Right lobe of liver (tissue), 6 donors: ENCODE results near the gene GSTM4. TPM values are rescaled to one million over a fixed set of nuclear protein-coding genes. Genes with fewer than 3 reads are reported as not detected.

Experiments
- ATAC-seq, 4 donors: fragments of 200-7000 bp; cut with Tn5 transposase; one replicate each; pipeline ENCODE4 v1.9.1; 2020; ENCODE audit warnings: mild to moderate bottlenecking in 4 of 4, moderate library complexity in 4 of 4
- DNase-seq, 3 donors: peaks; one replicate each; pipeline ENCODE4 v3.0.0-alpha.2; 2020
- H3K27ac ChIP-seq, 3 donors: fragments of 200-600 bp; one replicate each; pipeline ENCODE4 v1.8.0; 2022
- H3K27me3 ChIP-seq, 2 donors: fragments of 200-600 bp; one replicate each; pipeline ENCODE4 v1.8.0; 2022
- H3K36me3 ChIP-seq, 4 donors: fragments of 200-600 bp; sonication (generic) in 1 of 4; one replicate each; pipeline versions ENCODE4 v1.5.1 to v1.8.0; 2017 to 2022; ENCODE audit warnings: control low read depth in 1 of 4
- H3K4me1 ChIP-seq, 4 donors: fragments of 200-600 bp; sonication (generic) in 1 of 4; one replicate each; pipeline versions ENCODE4 v1.5.1 to v1.8.0; 2017 to 2022; ENCODE audit warnings: control low read depth in 1 of 4
- H3K4me3 ChIP-seq, 3 donors: fragments of 200-600 bp; one replicate each; pipeline ENCODE4 v1.8.0; 2022
- H3K9me3 ChIP-seq, 4 donors: fragments of 200-600 bp; sonication (generic) in 1 of 4; one replicate each; pipeline versions ENCODE4 v1.5.1 to v1.8.0; 2017 to 2022; ENCODE audit warnings: control low read depth in 1 of 4
- CTCF ChIP-seq, 4 donors: fragments of 200-600 bp in 3 of 4; fragments of 450-650 bp in 1 of 4; IDR thresholded peaks; one replicate each; pipeline versions ENCODE4 v1.5.1 to v1.8.0; 2016 to 2022; ENCODE audit warnings: antibody characterized with exemption in 4 of 4, mild to moderate bottlenecking in 2 of 4
- POLR2A ChIP-seq: fragments of 450-650 bp; IDR thresholded peaks from one replicate; pipeline ENCODE4 v1.6.1; 2017; ENCODE audit warnings: antibody characterized with exemption, mild to moderate bottlenecking
- WGBS: methylation state at CpG from one replicate; pipeline ENCODE4 v1.1.6; 2018; ENCODE audit warnings: low coverage, low lambda C conversion rate; ENCODE audit not compliant: insufficient coverage; ENCODE audit errors: missing lambda C conversion rate; 5-methylcytosine and 5-hydroxymethylcytosine counted together
- intact Hi-C, 2 donors: fragments of 100-400 bp; cut with DNase I; formaldehyde crosslinking; loops; one replicate each; pipeline versions ENCODE4 v1.11.2 to v1.14.1; 2022
- total RNA-seq, 6 experiments: library from RNA; depleted of rRNA in 2 of 6; stranded (reverse); fragments of >200 nt in 2 of 6; fragmentation: NEBNext Ultra II Directional in 3 of 6; extraction: Animal tissue kit (Norgen Biotek cat#: 25700) in 3 of 6; gene quantifications; one replicate each; pipeline versions ENCODE4 v1.1.0 to v1.2.4, GENCODE V29; 2016 to 2023
- donor health status: DM: no; HTN: yes; CAD: no.
- donor health status: DM: no; HTN: no; CAD: no.
- donor health status: DM: no; HTN: no; CAD: no.
- donor health status: DM: no; HTN: yes; CAD: no.
- donor health status: DM: no; HTN: yes; CAD: no.

Gene GSTM4
- total RNA-seq, 6 experiments from 2014 or later: 18.5 to 32.1 (median 23.8) TPM

GRCh38 chr1:109627692-109628399 is 28.1 kb upstream of the GSTM4 start:
- H3K27me3 ChIP-seq: no peaks in the 10 kb centered on the region
- no peak overlapping the region for H3K27ac ChIP-seq
- H3K4me1 ChIP-seq: peaks cover 0 to 7% (median 0%) of the 10 kb centered on the region in 4 donors
- 60% methylated on average over 1 of the region's 23 CpGs for WGBS
- ATAC-seq (no peak), DNase-seq (no peak)
- H3K36me3 ChIP-seq: peaks cover 0 to 38% (median 13%) of the 10 kb centered on the region in 4 donors
- intact Hi-C loops: loop anchor here (5.0 to 10.0 kb wide), 2 partner anchors 83 to 86 kb away; partner anchors contain the start of gene GNAI3 (in 1 of the 2)
- no peak overlapping the region for H3K4me3 ChIP-seq
- H3K9me3 ChIP-seq: no peaks in the 10 kb centered on the region
- TF ChIP-seq CTCF (IDR thresholded peaks at IDR 0.05) (no peak), POLR2A (no peak)

GRCh38 chr1:109628540-109629321 is 27.2 kb upstream of the GSTM4 start:
- no peaks in the 10 kb centered on the region for H3K9me3 ChIP-seq
- H3K27me3 ChIP-seq: no peaks in the 10 kb centered on the region
- intact Hi-C loops: loop anchor here (5.0 to 10.0 kb wide), 2 partner anchors 84 to 86 kb away; partner anchors contain the start of gene GNAI3 (in 1 of the 2)
- H3K27ac ChIP-seq: no peak overlapping the region
- DNase-seq (peak in 1 of 3 donors; percentile 55), ATAC-seq (no peak)
- H3K36me3 ChIP-seq: peaks cover 0 to 38% (median 13%) of the 10 kb centered on the region in 4 donors
- H3K4me3 ChIP-seq: no peak overlapping the region
- no peaks in the 10 kb centered on the region for H3K4me1 ChIP-seq
- 82% methylated on average over 10 of the region's 23 CpGs for WGBS
- TF ChIP-seq CTCF (IDR thresholded peaks at IDR 0.05) (no peak), POLR2A (no peak)

- WGBS: 100% methylated on average over 2 of the region's 10 CpGs
- ATAC-seq (no peak), DNase-seq (no peak)
- H3K27ac ChIP-seq: no peak overlapping the region
- H3K4me3 ChIP-seq: no peak overlapping the region
- no peaks in the 10 kb centered on the region for H3K9me3 ChIP-seq
- H3K4me1 ChIP-seq: no peaks in the 10 kb centered on the region
- intact Hi-C loops: loop anchor here (5.0 to 10.0 kb wide), 2 partner anchors 85 to 87 kb away; partner anchors contain the start of gene GNAI3 (in 1 of the 2)
- no peaks in the 10 kb centered on the region for H3K27me3 ChIP-seq
- peaks cover 0 to 38% (median 13%) of the 10 kb centered on the region in 4 donors for H3K36me3 ChIP-seq
- TF ChIP-seq POLR2A: no peak
Measured at GRCh38 chr1:109629372-109630030, 26.4 kb upstream of the GSTM4 start.

- DNase-seq (peak in 1 of 3 donors; percentile 59), ATAC-seq (peak in 1 of 4 donors; percentile 7)
Measured at GRCh38 chr1:109630081-109630897, 25.6 kb upstream of the GSTM4 start.

More at GRCh38 chr1:109630081-109630897, 25.6 kb upstream of the GSTM4 start:
- Histone ChIP-seq H3K4me1 (no peaks in the 10 kb centered on the region), H3K27ac (no peak overlapping the region), H3K9me3 (no peaks in the 10 kb centered on the region), H3K27me3 (no peaks in the 10 kb centered on the region), H3K4me3 (no peak overlapping the region), H3K36me3 (peaks cover 0 to 38% (median 13%) of the 10 kb centered on the region in 4 donors)
- WGBS: 63% methylated on average over 10 of the region's 30 CpGs
- no peak for TF ChIP-seq POLR2A
- TF ChIP-seq CTCF (IDR thresholded peaks at IDR 0.05): peak in 3 of 4 donors; percentile 22 to 25 (median 22)
- intact Hi-C loops: no loop called here
